Activated CD8-positive, alpha-beta memory T cell treated with anti-CD3 and anti-CD28 coated beads, Interleukin-2, amount 50 U/mL, for 48 hours (primary cell): ENCODE data around the gene UBE2E2.

ENCODE experiments used
- DNase-seq: peaks from one replicate; pipeline ENCODE4 v3.0.0-alpha.2; 2020

UBE2E2 gene

DNA sequence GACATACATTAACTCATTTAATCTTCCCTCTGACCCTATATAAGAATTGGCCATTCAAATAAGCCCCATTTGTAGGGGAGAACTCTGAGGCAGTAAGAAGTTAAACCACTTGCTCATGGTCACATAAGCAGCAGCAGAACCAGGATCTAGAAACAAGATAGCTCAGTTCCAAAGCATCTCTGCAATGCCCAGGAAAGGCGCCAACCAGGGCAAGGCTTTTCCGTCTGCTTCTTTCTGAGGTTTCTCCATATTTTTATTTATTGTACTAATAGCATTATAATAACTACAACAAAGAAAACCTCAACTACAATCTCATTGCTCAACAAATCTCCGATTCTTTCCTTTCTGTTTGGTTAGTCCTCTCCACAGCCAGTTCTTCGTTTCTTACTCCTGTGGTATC lies 4.3 kb upstream of the UBE2E2 start:
- no peak for DNase-seq

DNA sequence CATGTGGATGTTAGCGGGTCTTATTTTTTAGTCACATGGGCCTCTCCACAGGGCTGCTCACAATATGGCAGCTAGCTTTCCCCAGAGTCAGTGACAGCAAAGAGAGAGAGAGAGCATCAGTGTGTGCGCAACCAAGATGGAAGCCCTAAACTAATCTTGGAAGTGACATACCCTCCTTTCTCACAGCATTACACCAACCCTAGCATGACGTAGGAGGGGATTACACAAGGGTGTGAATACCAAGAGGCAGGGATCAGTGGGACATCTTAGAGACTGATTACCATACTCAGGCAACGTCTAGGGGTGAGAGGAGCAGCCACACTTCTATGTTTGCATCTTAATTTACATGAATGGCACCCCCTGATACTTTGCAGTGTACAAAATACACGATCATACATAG lies 3.5 kb upstream of the UBE2E2 start:
- DNase-seq = no peak

- DNase-seq = no peak
Observed at GRCh38 chr3:23201154-23201838, 1.8 kb upstream of the UBE2E2 start.

DNA sequence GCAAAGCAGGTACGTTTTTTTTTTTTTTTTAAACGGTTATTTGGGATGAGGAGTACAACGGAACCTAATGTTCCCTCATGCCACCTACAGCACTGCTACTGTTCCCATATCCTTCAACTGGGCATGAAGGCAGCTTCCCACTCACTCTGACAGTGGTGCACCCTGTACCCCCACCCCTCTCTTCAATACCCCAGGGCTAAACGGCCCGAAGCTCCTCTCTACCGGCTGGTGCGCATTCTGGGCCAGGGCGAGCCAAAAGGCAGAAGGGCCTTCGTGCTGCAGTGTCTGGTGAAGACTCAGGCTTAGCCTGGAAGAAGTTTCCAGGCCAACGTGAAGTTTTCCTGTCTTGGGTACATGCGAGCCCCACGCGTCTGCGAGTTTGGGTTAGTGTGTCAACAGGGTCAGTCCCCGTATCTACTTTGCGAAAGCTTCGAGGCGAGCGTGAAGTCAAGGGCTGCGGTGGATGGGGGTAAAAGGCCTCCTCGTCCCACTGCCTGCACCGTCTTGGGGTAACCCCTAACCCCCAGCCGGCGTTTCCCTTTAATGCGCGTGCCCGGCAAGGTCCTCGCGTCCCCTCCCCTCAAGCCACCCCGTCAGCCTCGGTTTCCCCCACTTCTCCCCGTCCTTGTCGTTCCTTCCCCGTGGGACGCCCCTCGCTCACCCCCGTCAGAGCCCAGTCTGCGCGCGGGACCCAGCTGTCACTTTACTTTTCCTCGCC lies 765 bp upstream of the UBE2E2 start:
- DNase-seq = peak; percentile 75

DNA sequence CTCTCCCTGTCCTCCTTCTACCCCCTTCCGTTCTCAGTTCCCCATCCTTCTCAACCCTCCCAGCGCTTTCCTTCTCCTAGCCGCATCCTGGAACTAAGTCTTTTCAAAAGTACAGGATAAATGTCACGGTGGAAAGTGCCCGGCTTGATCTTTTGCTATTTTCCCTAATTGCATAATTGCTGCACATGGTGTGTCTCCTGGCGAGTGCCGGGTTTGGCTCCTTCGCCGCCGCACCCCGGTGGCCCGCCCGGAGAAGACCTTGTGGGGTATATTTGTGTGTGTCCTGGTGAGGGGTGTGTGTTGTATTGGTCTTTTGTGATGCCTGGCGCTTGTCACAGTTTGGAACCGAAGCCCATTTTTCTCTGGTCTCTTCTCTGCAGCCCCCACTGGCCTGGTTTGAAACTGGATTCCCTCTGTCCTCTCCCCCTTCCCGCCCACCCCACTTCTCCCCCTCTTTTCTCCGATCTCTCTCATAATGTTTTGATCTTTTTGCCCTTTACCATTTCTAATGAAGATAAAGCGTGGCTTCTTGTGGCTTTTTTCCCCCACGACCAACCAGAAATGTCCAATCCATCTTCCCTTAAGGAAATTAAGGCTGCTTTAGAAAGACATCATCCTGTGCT lies 692 bp downstream of the UBE2E2 start:
- peak; percentile 56 for DNase-seq

DNA sequence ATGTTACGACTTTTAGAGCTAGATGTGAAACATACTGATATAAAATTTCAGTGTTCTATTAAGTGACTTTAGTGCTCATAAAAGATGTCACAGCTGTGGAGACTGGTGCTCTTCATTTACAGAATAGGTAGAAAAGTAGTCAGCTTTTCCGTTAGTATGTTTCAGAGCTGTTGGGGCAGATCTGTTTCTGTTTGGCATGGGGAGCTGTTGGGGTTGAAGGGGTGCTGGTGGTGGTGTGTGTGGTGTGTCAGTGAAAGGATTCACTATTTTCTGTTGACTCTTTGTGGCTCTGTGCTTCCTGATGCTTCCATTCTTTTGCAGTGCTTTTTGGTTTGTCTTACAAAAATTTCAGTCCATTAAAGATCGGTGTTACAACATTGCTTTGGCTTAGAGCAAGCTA lies 3.2 kb downstream of the UBE2E2 start:
- no peak for DNase-seq

DNA sequence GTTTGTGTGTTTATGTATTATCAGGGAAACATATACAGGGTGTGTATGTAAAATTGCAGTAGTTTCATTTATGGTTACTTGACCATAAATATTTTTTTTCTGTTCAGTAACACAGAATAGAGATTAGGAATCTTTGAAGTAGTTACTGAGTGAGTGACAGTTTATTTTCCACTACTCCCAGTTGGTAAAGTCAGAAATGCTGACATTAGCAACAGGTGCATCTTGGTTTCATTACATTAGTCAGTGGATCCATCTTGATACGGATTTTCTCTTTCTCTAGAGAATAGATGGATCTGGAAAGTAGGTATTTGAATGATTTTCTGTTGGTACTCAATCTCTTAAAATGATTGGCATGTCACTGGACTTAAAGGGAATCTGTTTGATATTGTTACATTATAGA lies 6.0 kb downstream of the UBE2E2 start:
- no peak for DNase-seq

DNA sequence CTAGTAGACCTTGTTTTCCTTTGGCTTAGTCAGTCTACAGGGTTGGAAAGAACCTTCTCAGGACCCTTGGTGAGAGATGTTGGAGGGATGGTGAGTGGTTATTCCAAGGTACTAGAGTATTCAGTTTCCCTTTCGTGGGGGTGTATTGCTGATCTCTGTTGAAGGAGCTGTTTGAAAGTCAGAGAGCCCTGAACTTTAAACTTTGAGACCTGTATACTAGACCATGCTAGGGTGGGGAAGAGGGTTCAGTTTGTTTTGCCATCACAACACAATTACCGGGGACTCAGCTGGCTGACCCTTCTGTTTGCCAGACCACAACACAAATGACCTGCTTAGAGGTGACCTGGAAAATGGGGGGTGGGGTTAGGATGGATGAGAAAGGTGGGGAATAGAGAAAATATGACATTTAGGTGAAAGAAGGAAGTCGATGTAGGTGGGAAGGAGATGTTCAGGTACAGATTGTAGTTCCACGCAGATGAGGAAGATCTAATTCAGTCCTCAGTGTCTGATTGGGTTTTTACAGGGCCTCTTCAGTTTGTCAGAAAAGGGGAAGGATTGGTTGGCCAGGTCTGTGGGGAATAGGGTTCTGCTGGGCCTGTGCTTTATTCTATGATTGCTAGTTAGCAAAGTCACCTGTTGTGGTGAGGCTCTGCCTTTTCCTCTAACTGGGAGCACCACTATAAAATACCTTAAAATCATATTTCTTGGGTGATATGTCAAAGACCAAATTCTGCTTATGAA lies 6.8 kb downstream of the UBE2E2 start:
- no peak for DNase-seq

- no peak for DNase-seq
Observed at GRCh38 chr3:23213813-23214212, 10.7 kb downstream of the UBE2E2 start.

DNA sequence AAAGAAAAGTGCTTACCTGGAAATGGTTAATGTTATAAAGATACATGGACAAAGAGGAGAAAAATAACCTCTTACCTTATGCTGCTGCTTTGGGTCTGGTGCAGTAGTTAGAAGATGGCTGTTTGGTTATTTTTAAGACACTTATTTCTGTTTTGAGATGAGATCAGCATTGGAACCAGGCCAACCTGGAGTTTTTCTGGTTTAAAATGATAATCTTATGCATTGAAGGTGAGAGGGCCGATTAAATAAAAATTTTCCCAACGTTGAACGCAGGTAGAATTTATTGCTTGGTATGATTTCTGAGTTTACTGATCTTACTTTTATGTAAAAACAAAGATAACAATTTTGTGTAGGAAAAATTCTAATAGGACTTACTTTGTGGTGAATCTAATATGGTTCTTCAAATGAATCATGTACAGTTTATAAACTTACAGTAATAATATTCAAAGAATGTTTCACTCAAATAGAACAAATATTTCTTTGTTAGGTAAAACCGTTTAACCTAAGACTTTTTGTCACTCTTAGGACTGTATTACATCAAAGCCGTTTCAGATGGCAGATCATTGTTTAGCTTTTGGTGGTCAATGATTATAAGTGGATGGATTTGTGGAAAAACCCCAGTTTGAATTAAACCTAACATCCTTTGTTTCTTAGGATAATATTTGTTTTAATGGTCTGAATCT lies 14.9 kb downstream of the UBE2E2 start:
- no peak for DNase-seq

DNA sequence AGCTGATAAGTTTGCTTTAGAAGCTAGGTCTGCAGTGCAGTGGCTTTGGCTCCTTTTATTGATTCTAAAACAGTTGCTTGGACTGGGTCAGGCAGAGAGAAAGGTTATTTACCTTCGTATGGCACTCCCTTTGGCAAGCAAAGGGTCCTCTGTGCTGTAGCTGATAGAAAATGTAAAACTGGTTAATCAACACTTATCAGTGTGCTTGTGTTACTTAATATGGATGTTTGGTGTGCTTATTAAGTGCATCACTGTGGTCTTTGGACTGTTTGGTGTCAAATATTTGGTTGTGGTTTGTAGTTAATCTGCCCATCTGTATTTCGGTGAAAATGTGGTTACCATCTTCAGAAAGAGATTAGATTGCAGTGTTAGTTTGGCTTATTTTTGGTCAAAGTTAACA lies 16.0 kb downstream of the UBE2E2 start:
- no peak for DNase-seq

GRCh38 chr3:23219552-23219951 lies 16.4 kb downstream of the UBE2E2 start:
- DNase-seq = no peak

GRCh38 chr3:23221136-23221535 lies 18.0 kb downstream of the UBE2E2 start:
- no peak for DNase-seq

DNA sequence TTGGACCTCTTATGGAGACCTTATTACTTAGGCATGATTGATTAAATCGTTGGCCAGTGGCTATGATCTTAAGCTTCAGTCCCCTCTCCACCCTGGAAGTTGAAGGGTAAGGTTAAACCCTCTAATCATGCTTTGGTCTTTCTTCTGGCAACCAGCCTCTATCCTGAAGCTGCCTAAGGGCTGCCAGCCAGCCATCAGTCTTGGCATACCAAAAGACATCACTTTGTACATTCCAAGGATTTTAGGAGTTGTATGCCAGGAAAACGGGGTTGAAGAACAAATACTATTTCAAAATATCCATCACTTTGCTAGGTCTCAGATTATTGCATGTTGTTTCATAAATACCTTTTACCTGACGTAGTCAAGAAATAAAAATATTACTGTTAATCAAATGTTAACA lies 28.9 kb downstream of the UBE2E2 start:
- no peak for DNase-seq

DNA sequence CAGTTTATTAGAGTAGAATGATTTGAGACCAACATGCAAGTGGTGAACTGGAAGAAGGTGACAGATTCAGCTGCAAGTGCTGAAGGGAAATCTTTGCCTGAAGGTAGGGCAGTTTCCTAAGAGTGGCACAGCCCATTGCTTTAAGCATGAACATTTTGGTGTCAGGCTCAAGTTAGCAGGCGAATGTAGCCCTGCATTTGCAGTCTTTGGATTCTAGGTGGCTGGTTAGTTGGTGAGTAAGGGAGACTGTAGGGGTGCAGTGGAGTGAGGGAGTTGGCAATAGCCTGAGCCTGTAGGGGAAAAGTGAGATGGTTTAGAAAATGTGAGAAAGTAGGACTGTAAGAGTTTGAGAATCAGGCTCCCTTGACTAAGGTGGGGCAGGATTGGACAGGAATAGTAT lies 29.7 kb downstream of the UBE2E2 start:
- DNase-seq = no peak

- no peak for DNase-seq
Observed at GRCh38 chr3:23235264-23235663, 32.1 kb downstream of the UBE2E2 start.

GRCh38 chr3:23236890-23237289 lies 33.8 kb downstream of the UBE2E2 start:
- no peak for DNase-seq

- no peak for DNase-seq
Observed at GRCh38 chr3:23238156-23238555, 35.0 kb downstream of the UBE2E2 start.

DNA sequence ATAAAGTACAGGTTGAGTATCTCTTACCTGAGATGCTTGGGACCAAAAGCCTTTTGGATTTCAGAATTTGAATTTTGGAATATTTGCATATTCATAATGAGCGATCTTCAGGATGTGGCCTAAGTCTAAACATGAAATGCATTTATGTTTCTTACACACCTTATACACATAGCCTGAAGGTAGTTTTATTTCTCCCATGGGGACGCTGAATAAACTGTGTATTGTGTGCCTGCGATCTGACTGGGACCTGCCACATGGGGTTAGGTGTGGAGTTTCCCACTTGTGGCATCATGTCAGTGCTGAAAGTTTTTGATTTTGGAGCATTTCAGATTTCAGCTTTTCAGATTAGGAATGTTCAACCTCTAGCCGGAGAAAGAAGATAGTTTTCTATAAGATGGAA lies 35.5 kb downstream of the UBE2E2 start:
- no peak for DNase-seq

DNA sequence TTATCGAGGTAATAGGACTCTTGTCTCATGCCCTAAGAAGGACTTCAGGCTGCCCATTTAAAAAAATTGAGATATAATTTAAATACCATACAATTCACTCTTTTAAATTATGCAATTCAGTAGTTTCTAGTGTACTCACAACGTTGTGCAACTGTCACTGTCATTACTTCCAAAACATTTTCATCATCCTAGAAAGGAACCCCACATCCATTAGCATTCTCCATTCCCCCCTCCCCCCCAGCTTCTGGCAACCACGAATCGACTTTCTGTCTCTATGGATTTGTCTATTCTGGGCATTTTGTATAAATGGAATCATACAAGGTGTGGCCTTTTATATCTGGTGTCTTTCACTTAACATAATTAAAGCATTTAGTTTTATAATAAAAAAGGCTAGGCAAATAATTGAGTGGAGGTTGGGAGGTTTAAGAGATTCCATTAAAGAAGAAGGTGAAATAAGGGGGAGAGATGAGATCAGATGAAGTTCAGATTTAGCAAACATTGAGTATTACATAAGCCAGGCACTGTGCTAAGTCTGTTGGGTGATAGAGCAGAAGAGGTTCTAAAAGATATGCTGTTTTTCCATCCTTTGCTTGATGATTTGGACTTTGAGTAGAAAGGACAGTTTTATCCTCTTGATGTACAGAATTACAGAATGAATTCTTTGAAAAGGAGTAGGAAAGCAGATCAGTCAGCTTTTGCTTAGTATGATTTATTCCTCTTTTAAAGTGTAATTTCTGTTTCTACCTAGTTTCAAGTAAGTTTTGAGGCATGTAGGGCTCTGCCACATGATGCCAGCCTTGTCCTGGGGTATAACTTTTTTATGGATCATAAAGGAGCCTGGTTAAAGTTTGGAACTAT lies 36.3 kb downstream of the UBE2E2 start:
- no peak for DNase-seq

- no peak for DNase-seq
Observed at GRCh38 chr3:23240171-23240785, 37.2 kb downstream of the UBE2E2 start.

GRCh38 chr3:23241256-23241655 lies 38.1 kb downstream of the UBE2E2 start:
- no peak for DNase-seq
